PFSK-1 (cell line): ENCODE data around the gene RALA.

Source experiments
- POLR2AphosphoS5 ChIP-seq: IDR thresholded peaks from 2 replicates; pipeline ENCODE4 v1.6.1; 2012; ENCODE audit warnings: low read depth, mild to moderate bottlenecking, control low read depth, low read length, moderate library complexity
- SIN3A ChIP-seq: IDR thresholded peaks from 2 replicates; pipeline ENCODE4 v1.6.1; 2012; ENCODE audit warnings: mild to moderate bottlenecking, low read length, moderate library complexity, borderline replicate concordance; ENCODE audit not compliant: insufficient read depth
- TAF1 ChIP-seq: IDR thresholded peaks from 2 replicates; pipeline ENCODE4 v1.6.1; 2012; ENCODE audit warnings: low read length, control low read depth, borderline replicate concordance; ENCODE audit not compliant: insufficient read depth
- TF ChIP-seq, protein P1 (sequence below), 2 experiments: IDR thresholded peaks; 2 replicates each; pipeline versions ENCODE4 v1.6.1 to v1.8.0; 2011 to 2012; ENCODE audit warnings: low read depth in 2 of 2, low read length in 2 of 2, control low read depth in 1 of 2, inconsistent platforms in 1 of 2, mild to moderate bottlenecking in 1 of 2, moderate library complexity in 1 of 2; ENCODE audit not compliant: insufficient read depth in 1 of 2

DNA sequence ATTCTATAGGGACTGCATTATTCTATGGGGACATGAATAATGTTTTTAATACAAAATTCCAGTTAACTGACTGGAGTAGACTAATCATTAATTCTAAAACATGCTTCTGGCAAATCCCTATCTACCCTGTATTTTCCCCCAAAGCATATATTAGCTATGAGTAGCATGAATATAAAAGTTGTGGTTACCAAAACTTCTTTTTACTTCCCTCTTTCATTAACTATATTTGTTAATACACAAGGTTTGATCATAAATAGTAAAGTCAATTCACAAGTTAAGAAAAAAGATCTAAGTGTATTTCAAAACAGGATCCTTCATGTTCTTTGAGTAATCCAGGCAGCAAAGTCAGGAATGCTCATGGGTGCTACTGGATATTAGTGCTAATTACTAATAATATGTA, 2.9 kb upstream of the RALA start:
- TF ChIP-seq POLR2AphosphoS5, result no peak
- TF ChIP-seq, protein P1, sequence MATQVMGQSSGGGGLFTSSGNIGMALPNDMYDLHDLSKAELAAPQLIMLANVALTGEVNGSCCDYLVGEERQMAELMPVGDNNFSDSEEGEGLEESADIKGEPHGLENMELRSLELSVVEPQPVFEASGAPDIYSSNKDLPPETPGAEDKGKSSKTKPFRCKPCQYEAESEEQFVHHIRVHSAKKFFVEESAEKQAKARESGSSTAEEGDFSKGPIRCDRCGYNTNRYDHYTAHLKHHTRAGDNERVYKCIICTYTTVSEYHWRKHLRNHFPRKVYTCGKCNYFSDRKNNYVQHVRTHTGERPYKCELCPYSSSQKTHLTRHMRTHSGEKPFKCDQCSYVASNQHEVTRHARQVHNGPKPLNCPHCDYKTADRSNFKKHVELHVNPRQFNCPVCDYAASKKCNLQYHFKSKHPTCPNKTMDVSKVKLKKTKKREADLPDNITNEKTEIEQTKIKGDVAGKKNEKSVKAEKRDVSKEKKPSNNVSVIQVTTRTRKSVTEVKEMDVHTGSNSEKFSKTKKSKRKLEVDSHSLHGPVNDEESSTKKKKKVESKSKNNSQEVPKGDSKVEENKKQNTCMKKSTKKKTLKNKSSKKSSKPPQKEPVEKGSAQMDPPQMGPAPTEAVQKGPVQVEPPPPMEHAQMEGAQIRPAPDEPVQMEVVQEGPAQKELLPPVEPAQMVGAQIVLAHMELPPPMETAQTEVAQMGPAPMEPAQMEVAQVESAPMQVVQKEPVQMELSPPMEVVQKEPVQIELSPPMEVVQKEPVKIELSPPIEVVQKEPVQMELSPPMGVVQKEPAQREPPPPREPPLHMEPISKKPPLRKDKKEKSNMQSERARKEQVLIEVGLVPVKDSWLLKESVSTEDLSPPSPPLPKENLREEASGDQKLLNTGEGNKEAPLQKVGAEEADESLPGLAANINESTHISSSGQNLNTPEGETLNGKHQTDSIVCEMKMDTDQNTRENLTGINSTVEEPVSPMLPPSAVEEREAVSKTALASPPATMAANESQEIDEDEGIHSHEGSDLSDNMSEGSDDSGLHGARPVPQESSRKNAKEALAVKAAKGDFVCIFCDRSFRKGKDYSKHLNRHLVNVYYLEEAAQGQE (IDR thresholded peaks at IDR 0.05; ENCODE audit: insufficient read depth in 1 of 2, low read depth in 2 of 2, low read length in 2 of 2), result no peak
- no peak for TF ChIP-seq TAF1
- no peak for TF ChIP-seq SIN3A
